ENCODE data around the gene SOWAHB.
"Not testable (repeated sequence)": the region's sequence is repeated elsewhere in the genome, so short reads cannot be mapped to it uniquely, and the experiment has no call there.

GRCh38 chr4:76878641-76879165 is 19.2 kb downstream of the SOWAHB start:
- not testable (repeated sequence) for TF ChIP-seq CTCF (IDR thresholded peaks at IDR 0.05); POLR2A (IDR thresholded peaks at IDR 0.05; ENCODE audit: low read depth); POLR2AphosphoS5 (IDR thresholded peaks at IDR 0.05)

Data from esophagus muscularis mucosa (tissue), 3 donors.